NCI-H2107 (cell line): ENCODE data around the gene PAQR9.

Source experiments
- DNase-seq: peaks from one replicate; lab custom pipeline; 2025; lab: John Stamatoyannopoulos, UW

Gene PAQR9

GRCh38 chr3:142982038-142982773, 18.7 kb upstream of the PAQR9 start:
- no peak for DNase-seq

- no peak for DNase-seq
These were observed 17.6 kb upstream of the PAQR9 start for GRCh38 chr3:142981108-142981507.

- no peak for DNase-seq
These were observed 13.9 kb upstream of the PAQR9 start for GRCh38 chr3:142977399-142977728.

DNA sequence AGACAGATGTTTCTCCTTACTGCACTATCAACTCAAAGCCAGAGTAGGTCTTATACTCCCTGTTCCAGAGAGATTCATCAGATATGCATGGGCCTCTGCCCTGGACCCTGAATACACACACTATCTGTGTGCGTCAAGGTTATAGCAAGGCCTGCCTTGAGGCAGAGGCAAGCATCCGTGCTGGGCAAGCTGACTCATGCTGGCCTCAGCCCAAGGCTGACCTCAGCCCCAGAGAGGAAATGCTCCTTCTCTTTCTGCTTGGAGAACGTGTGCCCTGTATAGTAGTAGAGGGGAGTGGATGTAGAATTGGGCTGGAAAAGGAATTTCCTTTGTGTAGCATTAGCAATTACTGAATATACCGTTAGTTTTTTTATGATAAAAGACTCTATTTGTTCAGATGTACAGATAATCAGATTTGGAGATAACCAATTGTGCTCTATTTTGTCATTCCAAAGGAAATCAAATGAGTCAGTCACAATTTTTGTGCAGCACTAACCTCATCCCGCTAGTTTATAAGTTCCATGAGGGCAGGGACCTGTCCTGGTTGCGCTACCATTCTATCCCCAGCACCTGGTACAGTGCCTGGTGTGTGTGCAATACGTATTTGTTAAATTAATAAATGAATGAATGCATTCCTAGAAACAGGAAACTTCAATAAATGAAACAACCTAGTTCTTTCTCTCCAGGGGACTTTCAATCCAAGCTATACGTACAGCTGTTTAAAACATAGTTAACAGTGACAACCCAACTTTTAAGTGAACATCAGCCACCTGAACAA, 13.3 kb upstream of the PAQR9 start:
- DNase-seq, result no peak

GRCh38 chr3:142975316-142975995, 12.0 kb upstream of the PAQR9 start:
- DNase-seq, result no peak

- no peak for DNase-seq
These were observed 9.9 kb upstream of the PAQR9 start for GRCh38 chr3:142973217-142974009.

DNA sequence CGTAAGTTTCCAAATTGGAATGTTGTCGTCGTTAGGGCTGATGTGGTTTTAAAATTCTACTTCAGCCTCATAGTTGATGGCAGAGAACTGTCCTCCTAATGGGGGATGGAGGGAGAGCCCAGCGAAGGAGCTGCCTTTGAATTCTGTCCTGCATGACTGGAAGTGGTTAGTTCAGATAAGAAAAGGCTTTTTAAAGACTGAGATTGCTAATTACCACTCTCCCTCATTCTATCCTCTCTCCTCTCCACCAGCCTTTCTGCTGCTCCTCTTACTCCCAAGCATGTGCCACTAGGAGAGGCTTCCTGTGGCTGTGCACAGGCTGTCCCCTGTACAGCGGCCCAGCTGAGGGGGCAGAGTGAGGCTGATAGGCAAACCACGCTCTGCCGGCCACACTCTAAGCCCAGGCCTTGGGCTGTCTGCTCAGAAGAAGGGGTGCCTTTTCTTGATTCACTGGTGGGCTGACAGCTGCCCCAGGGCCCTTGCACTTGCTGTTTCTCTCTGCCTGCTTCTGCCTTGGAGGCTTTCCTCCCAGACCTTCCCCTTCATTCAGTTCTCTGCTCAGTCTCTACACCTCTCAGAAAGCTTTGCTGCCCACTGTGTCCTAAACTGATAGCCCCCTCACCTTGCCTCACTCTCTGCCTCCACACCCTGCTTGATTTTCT, 8.7 kb upstream of the PAQR9 start:
- DNase-seq, result no peak

DNA sequence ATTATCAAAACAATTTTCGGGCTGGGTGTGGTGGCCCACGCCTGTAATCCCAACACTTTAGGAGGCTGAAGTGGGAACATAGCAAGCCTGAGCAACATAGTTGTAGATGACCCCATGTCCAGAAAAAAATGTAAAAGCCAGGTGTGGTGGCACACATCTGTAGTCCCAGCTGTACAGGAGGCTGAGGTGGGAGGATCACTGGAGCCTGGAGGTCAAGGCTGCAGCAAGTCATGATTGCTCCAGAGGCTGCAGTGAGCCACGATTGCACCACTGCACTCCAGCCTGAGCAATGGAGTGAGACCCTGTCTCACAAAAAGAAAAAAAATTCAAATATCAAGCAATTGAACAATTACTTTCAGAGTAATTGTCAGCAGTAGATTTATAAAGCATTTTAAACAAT, 8.0 kb upstream of the PAQR9 start:
- DNase-seq, result no peak

- DNase-seq, result no peak
These were observed 5.0 kb upstream of the PAQR9 start for GRCh38 chr3:142968319-142969025.

GRCh38 chr3:142966808-142967207, 3.3 kb upstream of the PAQR9 start:
- no peak for DNase-seq

DNA sequence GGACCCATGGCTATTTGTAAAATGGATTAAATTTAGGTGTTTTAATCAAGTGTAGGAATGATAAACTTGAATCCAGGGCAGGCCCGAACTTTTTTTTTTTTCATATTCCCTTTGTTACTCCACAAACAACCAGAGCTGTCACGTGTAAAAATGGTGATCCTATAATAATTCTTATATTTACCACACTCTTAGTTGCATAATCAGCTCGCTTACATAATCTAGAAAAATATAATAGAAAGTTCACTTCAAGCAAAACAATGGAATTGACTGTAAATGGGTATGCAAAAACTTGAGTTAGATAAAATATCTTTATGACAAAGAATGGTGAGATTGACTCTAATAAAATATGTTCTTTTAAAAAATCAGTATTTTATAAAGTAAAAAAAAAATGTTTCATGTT, 2.1 kb upstream of the PAQR9 start:
- no peak for DNase-seq

DNA sequence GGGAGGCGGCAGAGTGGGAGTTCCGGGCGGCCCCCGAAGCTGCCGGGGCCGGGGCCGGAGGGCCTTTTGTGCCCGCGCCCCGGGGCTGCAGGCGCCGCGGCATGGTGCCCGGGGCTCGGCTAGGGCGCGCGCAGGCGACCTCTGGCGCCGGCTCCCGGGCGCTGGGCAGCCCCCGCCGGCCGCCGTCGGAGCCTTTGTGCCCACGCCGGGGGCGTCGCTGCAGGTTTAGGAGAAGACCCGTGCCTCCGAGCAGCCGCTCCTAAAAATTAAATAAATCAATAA, 299 bp downstream of the PAQR9 start:
- no peak for DNase-seq

DNA sequence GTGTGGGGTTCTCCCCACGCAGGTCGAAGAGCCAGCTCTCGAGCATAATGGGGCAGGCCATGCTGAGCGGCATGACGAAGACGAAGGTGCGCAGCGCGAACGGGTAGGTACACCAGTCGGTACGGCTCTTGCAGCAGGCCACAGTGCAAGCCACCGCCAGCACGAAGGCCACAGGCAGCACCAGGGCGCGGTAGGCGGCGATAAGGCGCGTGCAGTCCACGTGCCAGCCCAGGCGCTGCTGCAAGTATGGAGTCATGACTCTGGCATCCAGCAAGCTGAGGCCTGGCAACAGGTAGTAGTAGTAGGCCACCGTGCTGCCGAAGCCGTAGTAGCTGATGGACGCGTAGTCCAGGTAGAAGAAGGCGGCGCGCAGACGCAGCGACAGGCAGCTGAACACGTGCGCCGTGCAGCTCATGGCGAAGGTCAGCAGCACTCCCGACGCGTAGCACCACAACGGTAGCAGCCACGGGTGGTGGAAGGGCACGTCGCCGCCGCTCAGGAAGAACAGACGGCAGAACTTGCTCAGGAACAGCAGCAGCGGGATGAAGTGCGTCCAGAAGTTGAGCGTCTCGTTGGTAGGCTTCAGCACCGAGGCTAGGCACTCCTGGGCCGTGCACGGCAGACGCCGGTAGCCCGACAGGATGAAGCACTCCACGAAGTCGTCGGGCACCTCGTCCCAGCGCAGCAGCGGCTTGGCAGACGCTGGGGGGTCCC, 797 bp downstream of the PAQR9 start:
- DNase-seq, result no peak

- DNase-seq, result no peak
These were observed 1.3 kb downstream of the PAQR9 start for GRCh38 chr3:142962175-142962519.

GRCh38 chr3:142961539-142961938, 1.9 kb downstream of the PAQR9 start:
- no peak for DNase-seq

DNA sequence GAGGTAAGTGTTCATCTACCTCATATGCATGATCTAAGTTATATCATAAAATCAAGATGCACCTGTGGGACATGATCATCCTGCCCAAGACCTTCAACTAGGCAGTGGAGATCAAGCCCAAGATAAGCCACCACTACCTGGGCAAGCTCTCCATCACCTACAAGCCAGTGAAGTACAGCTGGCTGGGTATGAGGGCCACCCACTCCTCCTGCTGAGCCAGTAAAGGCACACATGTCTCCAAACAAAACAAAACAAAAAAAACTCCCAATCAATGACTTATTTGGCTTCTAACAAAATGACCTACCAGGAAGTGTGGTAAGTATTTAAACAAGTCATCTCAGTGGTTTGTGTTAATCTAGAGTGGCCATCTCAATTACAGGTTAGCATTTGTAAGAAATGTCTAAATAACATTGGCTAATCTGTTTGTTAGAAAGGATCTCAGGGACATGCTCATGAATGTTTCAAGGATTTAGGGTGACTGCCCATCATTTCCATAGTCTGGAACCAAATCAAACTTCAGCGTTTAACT, 3.1 kb downstream of the PAQR9 start:
- DNase-seq, result no peak

DNA sequence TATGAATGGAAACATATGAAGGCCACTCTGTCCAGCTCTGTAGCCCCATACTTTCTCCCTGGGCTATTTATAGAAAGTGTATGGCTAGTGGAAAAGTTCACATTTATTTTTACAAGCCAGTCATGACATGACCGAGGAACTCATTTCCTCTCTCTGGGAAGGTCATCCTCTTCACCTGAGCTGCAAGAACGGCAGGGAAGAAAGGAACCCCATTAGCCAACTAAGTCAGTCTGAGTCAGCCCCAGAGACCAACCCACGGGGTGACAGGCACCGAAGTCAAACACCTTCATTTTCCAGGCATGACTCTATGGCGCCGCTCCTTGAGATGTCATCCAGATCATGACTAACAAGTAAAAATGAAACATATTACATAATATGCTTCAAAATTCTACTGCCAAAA, 4.8 kb downstream of the PAQR9 start:
- DNase-seq, result no peak

GRCh38 chr3:142953443-142953842, 10.0 kb downstream of the PAQR9 start:
- no peak for DNase-seq

GRCh38 chr3:142952272-142953193, 10.9 kb downstream of the PAQR9 start:
- DNase-seq, result no peak

- no peak for DNase-seq
These were observed 11.7 kb downstream of the PAQR9 start for GRCh38 chr3:142951794-142952193.
